IPS-15b (cell line): ENCODE results near the gene SSTR3.
"Not testable (repeated sequence)": the region's sequence is repeated elsewhere in the genome, so short reads cannot be mapped to it uniquely, and the experiment has no call there.

Experiments used
- H3K27me3 ChIP-seq: one replicate; pipeline ENCODE4 v1.6.1; 2013; ENCODE audit warnings: low read length; ENCODE audit not compliant: control insufficient read depth, insufficient read depth
- H3K36me3 ChIP-seq: one replicate; pipeline ENCODE4 v1.6.1; 2013; ENCODE audit warnings: low read length; ENCODE audit not compliant: control insufficient read depth, insufficient read depth
- H3K4me1 ChIP-seq: one replicate; pipeline ENCODE4 v1.6.1; 2013; ENCODE audit warnings: mild to moderate bottlenecking, low read length; ENCODE audit not compliant: control insufficient read depth, insufficient read depth
- H3K4me3 ChIP-seq: one replicate; pipeline ENCODE4 v1.5.1; 2013; ENCODE audit warnings: low read depth, low read length
- H3K9ac ChIP-seq: one replicate; pipeline ENCODE4 v1.6.1; 2013; ENCODE audit warnings: low read depth, mild to moderate bottlenecking, low read length
- H3K9me3 ChIP-seq: one replicate; pipeline ENCODE4 v1.6.1; 2013; ENCODE audit warnings: mild to moderate bottlenecking, low read length; ENCODE audit not compliant: control insufficient read depth, insufficient read depth

Gene SSTR3

DNA sequence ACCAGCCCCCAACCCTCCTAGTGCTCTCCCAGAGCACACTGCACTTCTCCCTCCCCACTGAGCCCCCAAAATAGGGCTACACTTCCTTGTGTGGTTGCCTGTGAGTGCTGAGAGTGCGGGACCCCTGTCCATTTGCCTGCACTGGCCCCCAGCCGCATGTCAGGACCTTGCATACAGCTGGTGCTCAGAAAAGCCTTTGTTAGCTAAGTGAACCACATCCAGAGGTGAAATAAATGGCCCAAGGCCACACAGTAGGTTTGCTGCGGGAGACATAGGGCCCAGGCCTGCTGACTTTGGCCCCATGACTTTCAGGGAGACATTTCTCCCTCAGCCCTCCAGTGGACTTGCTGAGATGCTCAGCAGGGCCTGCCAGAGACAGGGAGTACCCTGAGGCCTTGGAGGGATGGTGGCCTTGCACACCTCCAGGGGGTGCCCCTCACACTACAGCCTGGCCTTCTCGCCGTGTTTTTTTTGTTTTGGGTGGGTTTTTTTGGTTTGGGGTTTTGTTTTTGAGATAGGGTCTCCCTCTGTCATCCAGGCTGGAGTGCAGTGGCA, 10.2 kb downstream of the SSTR3 start:
- no peak overlapping the region for H3K9ac ChIP-seq
- H3K4me1 ChIP-seq, result peaks cover 8% of the 10 kb centered on the region
- no peaks in the 10 kb centered on the region for H3K36me3 ChIP-seq
- H3K9me3 ChIP-seq, result no peaks in the 10 kb centered on the region
- H3K4me3 ChIP-seq, result no peak overlapping the region
- H3K27me3 ChIP-seq, result no peaks in the 10 kb centered on the region

DNA sequence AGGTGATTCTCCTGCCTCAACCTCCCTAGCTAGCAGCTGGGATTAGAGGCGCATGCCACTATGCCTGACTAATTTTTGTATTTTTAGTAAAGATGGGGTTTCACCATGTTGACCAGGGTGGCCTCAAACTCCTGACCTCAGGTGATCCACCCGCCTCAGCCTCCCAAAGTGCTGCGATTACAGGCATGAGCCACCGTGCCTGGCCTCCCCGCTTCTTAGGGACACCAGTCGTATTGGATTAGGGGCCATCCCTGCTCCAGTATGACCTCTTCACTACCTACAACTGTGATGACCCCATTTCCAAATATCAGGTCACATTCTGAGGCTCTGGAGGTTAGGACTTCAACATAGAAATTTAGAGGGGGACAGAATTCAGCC, 10.8 kb downstream of the SSTR3 start:
- not testable (repeated sequence) for H3K9me3 ChIP-seq, H3K27me3 ChIP-seq, H3K4me3 ChIP-seq, H3K36me3 ChIP-seq, H3K9ac ChIP-seq, H3K4me1 ChIP-seq

DNA sequence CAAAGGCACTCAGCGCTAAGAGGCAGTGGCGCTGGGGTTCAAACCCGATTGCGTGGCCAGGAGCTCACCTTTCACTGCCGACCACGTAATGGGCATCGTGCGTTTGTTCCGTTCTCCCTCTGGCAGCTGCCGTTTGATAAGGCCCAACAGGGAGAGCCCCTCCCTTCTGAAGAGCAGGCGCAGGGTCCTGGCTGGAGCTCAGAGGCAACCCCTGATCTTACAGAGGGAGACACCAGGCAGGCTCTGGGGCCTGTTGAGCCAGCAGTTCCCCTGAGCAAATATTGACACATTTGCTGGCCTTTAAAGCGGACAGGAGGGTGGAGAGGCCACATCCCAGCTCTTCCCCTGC, 12.5 kb downstream of the SSTR3 start:
- Histone ChIP-seq H3K36me3 (no peaks in the 10 kb centered on the region), H3K27me3 (no peaks in the 10 kb centered on the region), H3K4me3 (peak overlapping the region; percentile 48), H3K9me3 (no peaks in the 10 kb centered on the region), H3K4me1 (peaks cover 8% of the 10 kb centered on the region), H3K9ac (no peak overlapping the region)

DNA sequence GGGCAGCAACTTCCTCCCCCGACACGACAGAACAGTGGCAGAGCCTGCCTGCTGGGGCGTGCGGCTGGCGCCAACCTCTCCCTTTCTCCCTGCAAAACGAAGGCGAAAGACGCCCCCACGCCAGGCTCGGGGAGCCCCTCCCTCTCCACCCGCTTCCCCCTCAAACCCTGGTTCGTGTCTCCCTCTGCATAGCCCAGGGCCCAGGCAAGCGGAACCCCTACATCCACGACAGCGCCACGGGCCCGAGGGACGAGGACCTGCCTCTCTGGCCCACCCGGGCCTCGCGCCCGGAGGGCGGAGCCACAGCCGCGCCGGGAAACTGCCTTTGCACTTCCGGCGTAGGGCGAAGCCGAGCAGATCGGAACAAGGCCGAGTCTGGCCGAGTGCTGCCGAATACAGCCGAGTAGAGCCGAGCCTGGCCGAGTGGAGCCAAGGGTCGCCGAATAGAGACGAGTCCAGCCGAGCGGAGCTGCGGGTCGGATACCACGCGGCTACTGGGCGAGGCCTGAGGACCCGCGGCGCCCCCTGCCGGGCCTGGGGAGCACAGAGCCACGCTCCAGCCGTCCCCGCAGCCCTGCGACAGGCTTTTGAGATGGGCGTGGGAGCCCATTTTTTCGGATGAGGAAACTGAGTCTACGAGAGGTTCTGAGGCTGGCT, 13.0 kb downstream of the SSTR3 start:
- peak overlapping the region; percentile 94 for H3K9ac ChIP-seq
- peak overlapping the region; percentile 77 for H3K4me3 ChIP-seq
- H3K4me1 ChIP-seq, result peaks cover 8% of the 10 kb centered on the region
- no peaks in the 10 kb centered on the region for H3K27me3 ChIP-seq
- no peaks in the 10 kb centered on the region for H3K9me3 ChIP-seq
- no peaks in the 10 kb centered on the region for H3K36me3 ChIP-seq

DNA sequence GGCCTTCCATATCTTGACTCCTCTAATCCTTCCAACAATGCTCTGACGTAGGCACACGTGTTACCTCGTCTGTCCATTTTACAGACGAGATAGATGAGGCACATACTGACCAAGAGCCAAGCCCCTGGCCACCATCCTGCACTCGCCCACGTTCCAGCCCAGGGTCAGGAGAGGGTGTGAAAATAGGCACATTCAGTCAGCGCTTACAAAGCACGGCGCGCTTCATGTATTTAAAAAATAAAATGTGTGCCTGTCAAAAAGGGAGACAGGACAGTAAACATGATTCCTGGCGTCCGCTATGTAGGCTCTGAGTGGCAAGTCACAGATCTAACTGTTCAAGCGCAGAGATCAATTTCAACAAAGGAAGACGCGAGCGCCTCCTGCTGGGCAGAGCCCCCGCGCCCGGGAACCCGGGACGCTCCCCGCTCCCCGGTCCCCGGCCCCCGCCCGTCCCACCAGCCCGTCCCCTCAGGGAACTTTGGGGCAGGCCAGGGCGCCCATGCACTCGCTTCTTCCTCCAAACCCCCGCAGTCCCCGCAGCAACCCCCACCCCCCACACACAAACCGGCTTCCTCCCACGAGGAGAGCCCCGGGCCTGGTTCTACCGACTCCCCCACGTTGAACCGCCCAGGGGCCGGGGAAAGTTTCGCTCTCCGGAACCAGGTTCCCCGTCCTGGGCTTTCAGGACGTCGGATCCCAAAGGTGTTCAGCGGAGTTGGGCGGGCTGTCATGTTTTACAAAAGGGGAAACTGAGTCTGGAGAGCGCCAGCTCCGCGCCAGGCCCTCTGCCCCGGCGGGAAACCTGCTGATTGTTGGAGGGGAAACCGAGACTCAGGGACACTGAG, 13.8 kb downstream of the SSTR3 start:
- Histone ChIP-seq H3K9me3 (no peaks in the 10 kb centered on the region), H3K4me1 (peaks cover 8% of the 10 kb centered on the region), H3K4me3 (peak overlapping the region; percentile 77), H3K9ac (peak overlapping the region; percentile 94), H3K36me3 (no peaks in the 10 kb centered on the region), H3K27me3 (no peaks in the 10 kb centered on the region)

DNA sequence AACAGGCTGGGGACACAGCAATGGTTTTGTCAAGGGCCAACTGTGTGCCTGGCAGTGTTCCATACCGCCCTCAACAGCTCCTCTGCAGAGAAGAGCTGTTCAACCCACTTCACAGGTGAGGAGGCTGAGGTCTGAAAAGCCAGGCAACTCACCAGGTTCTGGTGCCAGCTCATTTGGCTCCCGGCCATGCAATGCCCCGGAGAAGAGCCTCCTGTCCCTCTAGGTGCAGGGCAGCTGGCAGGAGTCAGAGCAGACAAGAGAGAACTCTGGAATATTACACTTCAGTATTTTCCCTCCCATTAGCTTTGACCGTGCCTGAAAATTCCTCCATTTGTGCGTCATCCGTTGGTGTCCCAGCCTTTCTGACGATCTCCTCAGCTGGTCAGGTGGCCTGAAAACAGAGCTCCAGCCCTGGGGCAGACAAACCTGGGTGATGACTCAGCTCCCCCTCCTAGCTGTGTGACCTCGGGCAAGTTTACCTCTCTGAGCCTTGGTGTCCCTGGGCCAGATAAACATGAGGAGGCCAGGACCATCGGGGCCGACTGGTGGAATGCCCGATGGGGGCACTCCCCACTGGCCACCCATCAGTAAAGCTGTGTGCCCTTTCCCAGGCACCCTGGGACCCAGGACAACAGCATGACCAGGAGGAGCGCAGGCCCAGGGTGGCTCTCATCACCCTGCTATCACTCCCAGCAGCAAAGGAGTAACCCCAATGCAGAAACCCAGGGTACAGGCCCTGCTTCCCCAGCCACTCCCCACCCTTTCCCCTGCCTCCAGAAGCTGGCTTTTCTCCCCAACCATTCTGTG, 14.6 kb downstream of the SSTR3 start:
- no peaks in the 10 kb centered on the region for H3K27me3 ChIP-seq
- no peak overlapping the region for H3K9ac ChIP-seq
- peaks cover 8% of the 10 kb centered on the region for H3K4me1 ChIP-seq
- H3K4me3 ChIP-seq, result peak overlapping the region; percentile 49
- H3K9me3 ChIP-seq, result no peaks in the 10 kb centered on the region
- no peaks in the 10 kb centered on the region for H3K36me3 ChIP-seq

- no peak overlapping the region for H3K9ac ChIP-seq
Observed at GRCh38 chr22:37196539-37197450, 15.5 kb downstream of the SSTR3 start.

GRCh38 chr22:37195921-37196320, 16.4 kb downstream of the SSTR3 start:
- no peaks in the 10 kb centered on the region for H3K27me3 ChIP-seq
- H3K9ac ChIP-seq, result no peak overlapping the region
- H3K4me3 ChIP-seq, result no peak overlapping the region
- H3K9me3 ChIP-seq, result no peaks in the 10 kb centered on the region
- peaks cover 8% of the 10 kb centered on the region for H3K4me1 ChIP-seq
- no peaks in the 10 kb centered on the region for H3K36me3 ChIP-seq

More at GRCh38 chr22:37196539-37197450, 15.5 kb downstream of the SSTR3 start:
- peaks cover 8% of the 10 kb centered on the region for H3K4me1 ChIP-seq
- H3K9me3 ChIP-seq, result no peaks in the 10 kb centered on the region
- H3K4me3 ChIP-seq, result no peak overlapping the region
- no peaks in the 10 kb centered on the region for H3K36me3 ChIP-seq
- H3K27me3 ChIP-seq, result no peaks in the 10 kb centered on the region

- H3K27me3 ChIP-seq, result no peaks in the 10 kb centered on the region
- H3K9me3 ChIP-seq, result no peaks in the 10 kb centered on the region
- no peak overlapping the region for H3K9ac ChIP-seq
- H3K36me3 ChIP-seq, result no peaks in the 10 kb centered on the region
- H3K4me3 ChIP-seq, result no peak overlapping the region
- H3K4me1 ChIP-seq, result peaks cover 5% of the 10 kb centered on the region
Observed at GRCh38 chr22:37194750-37195149, 17.5 kb downstream of the SSTR3 start.

GRCh38 chr22:37193629-37194191, 18.6 kb downstream of the SSTR3 start:
- Histone ChIP-seq H3K4me1 (peaks cover 11% of the 10 kb centered on the region), H3K4me3 (no peak overlapping the region), H3K27me3 (no peaks in the 10 kb centered on the region), H3K36me3 (no peaks in the 10 kb centered on the region), H3K9ac (no peak overlapping the region), H3K9me3 (no peaks in the 10 kb centered on the region)
